ENCODE measurements around the gene VSIG2.

The VSIG2 gene

GRCh38 chr11:124732230-124732629, 19.8 kb downstream of the VSIG2 start:
- no peak for TF ChIP-seq TCF12 (IDR thresholded peaks at IDR 0.05; ENCODE audit: low read depth)
- TF ChIP-seq EP300 (IDR thresholded peaks at IDR 0.05; ENCODE audit: borderline replicate concordance), result no peak
- TF ChIP-seq CREB1 (IDR thresholded peaks at IDR 0.05; ENCODE audit: low read depth), result no peak
- no peak for TF ChIP-seq NFIC (IDR thresholded peaks at IDR 0.05)
- TF ChIP-seq YY1 (IDR thresholded peaks at IDR 0.05; ENCODE audit: low read depth), result no peak
- no peak for TF ChIP-seq ZBTB7A (IDR thresholded peaks at IDR 0.05; ENCODE audit: low read depth)
- TF ChIP-seq CEBPB (IDR thresholded peaks at IDR 0.05), result no peak
- no peak for TF ChIP-seq TAF1 (IDR thresholded peaks at IDR 0.05; ENCODE audit: low read depth)
- no peak for TF ChIP-seq REST (IDR thresholded peaks at IDR 0.05; ENCODE audit: low read depth)
- TF ChIP-seq RAD21 (IDR thresholded peaks at IDR 0.05; ENCODE audit: low read depth), result no peak

- no peak for TF ChIP-seq TCF12 (IDR thresholded peaks at IDR 0.05; ENCODE audit: low read depth)
- no peak for TF ChIP-seq MAX (IDR thresholded peaks at IDR 0.05)
- no peak for TF ChIP-seq REST (IDR thresholded peaks at IDR 0.05; ENCODE audit: low read depth)
- TF ChIP-seq YY1 (IDR thresholded peaks at IDR 0.05; ENCODE audit: low read depth), result no peak
- TF ChIP-seq EGR1 (IDR thresholded peaks at IDR 0.05), result no peak
- TF ChIP-seq CREB1 (IDR thresholded peaks at IDR 0.05; ENCODE audit: low read depth), result no peak
These were observed 22.5 kb downstream of the VSIG2 start for GRCh38 chr11:124729571-124729970.

- TF ChIP-seq CREB1 (IDR thresholded peaks at IDR 0.05; ENCODE audit: low read depth), result no peak
- TF ChIP-seq REST (IDR thresholded peaks at IDR 0.05; ENCODE audit: low read depth), result no peak
- TF ChIP-seq CEBPB (IDR thresholded peaks at IDR 0.05), result no peak
- no peak for TF ChIP-seq TAF1 (IDR thresholded peaks at IDR 0.05; ENCODE audit: low read depth)
- TF ChIP-seq ZBTB7A (IDR thresholded peaks at IDR 0.05; ENCODE audit: low read depth), result no peak
- no peak for TF ChIP-seq TEAD4 (IDR thresholded peaks at IDR 0.05)
- no peak for TF ChIP-seq YY1 (IDR thresholded peaks at IDR 0.05; ENCODE audit: low read depth)
- no peak for TF ChIP-seq MAX (IDR thresholded peaks at IDR 0.05)
- no peak for TF ChIP-seq USF1 (IDR thresholded peaks at IDR 0.05)
- TF ChIP-seq FOXM1 (IDR thresholded peaks at IDR 0.05; ENCODE audit: borderline replicate concordance, low read depth), result no peak
- TF ChIP-seq NFIC (IDR thresholded peaks at IDR 0.05), result no peak
- no peak for TF ChIP-seq TCF12 (IDR thresholded peaks at IDR 0.05; ENCODE audit: low read depth)
- no peak for TF ChIP-seq EP300 (IDR thresholded peaks at IDR 0.05; ENCODE audit: borderline replicate concordance)
- TF ChIP-seq EGR1 (IDR thresholded peaks at IDR 0.05), result no peak
- TF ChIP-seq RAD21 (IDR thresholded peaks at IDR 0.05; ENCODE audit: low read depth), result no peak
These were observed 23.9 kb downstream of the VSIG2 start for GRCh38 chr11:124728134-124728533.

- TF ChIP-seq FOXM1 (IDR thresholded peaks at IDR 0.05; ENCODE audit: borderline replicate concordance, low read depth), result no peak
- no peak for TF ChIP-seq EGR1 (IDR thresholded peaks at IDR 0.05)
- no peak for TF ChIP-seq USF1 (IDR thresholded peaks at IDR 0.05)
- no peak for TF ChIP-seq TAF1 (IDR thresholded peaks at IDR 0.05; ENCODE audit: low read depth)
- TF ChIP-seq TCF12 (IDR thresholded peaks at IDR 0.05; ENCODE audit: low read depth), result no peak
- no peak for TF ChIP-seq NFIC (IDR thresholded peaks at IDR 0.05)
- TF ChIP-seq ZBTB7A (IDR thresholded peaks at IDR 0.05; ENCODE audit: low read depth), result no peak
- TF ChIP-seq CEBPB (IDR thresholded peaks at IDR 0.05), result no peak
- TF ChIP-seq REST (IDR thresholded peaks at IDR 0.05; ENCODE audit: low read depth), result no peak
- TF ChIP-seq MAX (IDR thresholded peaks at IDR 0.05), result no peak
- no peak for TF ChIP-seq YY1 (IDR thresholded peaks at IDR 0.05; ENCODE audit: low read depth)
- no peak for TF ChIP-seq TEAD4 (IDR thresholded peaks at IDR 0.05)
- TF ChIP-seq CREB1 (IDR thresholded peaks at IDR 0.05; ENCODE audit: low read depth), result no peak
- TF ChIP-seq EP300 (IDR thresholded peaks at IDR 0.05; ENCODE audit: borderline replicate concordance), result no peak
- no peak for TF ChIP-seq RAD21 (IDR thresholded peaks at IDR 0.05; ENCODE audit: low read depth)
These were observed 24.6 kb downstream of the VSIG2 start for GRCh38 chr11:124727474-124727873.

All from Ishikawa (cell line).